Adrenal gland (tissue), 12 donors: ENCODE measurements around the gene SOX2. TPM values are rescaled to one million over a fixed set of nuclear protein-coding genes. Genes with fewer than 3 reads are reported as not detected.

Source experiments
- DNase-seq, 7 donors: peaks; one replicate each; pipeline ENCODE4 v3.0.0-alpha.2; 2019 to 2020
- H3K27ac ChIP-seq, 5 donors: fragments of 200-600 bp; sonication (generic) in 4 of 5; 1 replicate in 3 of 5; 2 replicates in 2 of 5; pipeline versions ENCODE4 v1.5.1 to v1.8.0; 2016 to 2020; ENCODE audit warnings: mild to moderate bottlenecking in 1 of 5
- H3K27me3 ChIP-seq: fragments of 200-600 bp; 2 replicates; pipeline ENCODE4 v1.8.0; 2021
- H3K36me3 ChIP-seq, 2 donors: fragments of 200-600 bp; replicated peaks in 1 of 2; 1 replicate in 1 of 2; 2 replicates in 1 of 2; pipeline versions ENCODE4 v1.5.1 to v1.8.0; 2018 to 2022
- H3K4me1 ChIP-seq, 2 donors: fragments of 200-600 bp; replicated peaks in 1 of 2; 1 replicate in 1 of 2; 2 replicates in 1 of 2; pipeline versions ENCODE4 v1.5.1 to v1.8.0; 2018 to 2021
- H3K4me3 ChIP-seq, 4 donors: fragments of 200-600 bp; sonication (generic) in 3 of 4; one replicate each; pipeline ENCODE4 v1.5.1; 2016 to 2018
- H3K9me3 ChIP-seq, 3 donors: fragments of 200-600 bp; sonication (generic) in 1 of 3; replicated peaks in 1 of 3; 1 replicate in 2 of 3; 2 replicates in 1 of 3; pipeline versions ENCODE4 v1.5.1 to v1.8.0; 2016 to 2021
- CTCF ChIP-seq, 6 experiments: fragments of 450-650 bp in 4 of 6; fragments of 200-600 bp in 2 of 6; sonication (generic) in 1 of 6; IDR thresholded peaks; 1 replicate in 5 of 6; 2 replicates in 1 of 6; pipeline versions ENCODE4 v1.5.1 to v1.8.0; 2016 to 2021; ENCODE audit warnings: antibody characterized with exemption in 6 of 6, mild to moderate bottlenecking in 2 of 6, moderate library complexity in 1 of 6
- POLR2A ChIP-seq, 2 donors: fragments of 450-650 bp; IDR thresholded peaks; one replicate each; pipeline ENCODE4 v1.6.1; 2017; ENCODE audit warnings: antibody characterized with exemption in 2 of 2, mild to moderate bottlenecking in 2 of 2, moderate library complexity in 1 of 2
- WGBS, 4 donors: extraction: QIAGEN DNeasy Blood & Tissue Kit in 2 of 4; methylation state at CpG; one replicate each; pipeline versions ENCODE4 v1.1.5 to v1.1.7; 2013 to 2017; 5-methylcytosine and 5-hydroxymethylcytosine counted together
- intact Hi-C, 2 donors: fragments of 100-400 bp; cut with DNase I; formaldehyde crosslinking; loops; one replicate each; pipeline versions ENCODE4 v1.14.1 to v1.15.0; 2022 to 2023
- polyA plus RNA-seq, 3 donors: library from polyadenylated mRNA; stranded (reverse); fragments of 200-250 nt in 2 of 3; fragments of 350-450 nt in 1 of 3; fragmentation: Illumina TruSeq in 1 of 3; extraction: RNeasy Lipid Tissue Mini Kit (QIAGEN cat#74804) in 1 of 3; gene quantifications; one replicate each; pipeline ENCODE4 v1.2.3, GENCODE V29; 2013 to 2014
- total RNA-seq, 9 donors: library from RNA; depleted of rRNA in 4 of 9; stranded (reverse); fragments of >200 nt in 4 of 9; fragments of 120-200 nt in 1 of 9; fragmentation: NEBNext Ultra II Directional in 1 of 9; extraction: Animal tissue kit (Norgen Biotek cat#: 25700) in 1 of 9; gene quantifications; one replicate each; pipeline versions ENCODE4 v1.1.0 to v1.2.4, GENCODE V29; 2013 to 2023
- donor health status: healthy with polysubstance abuse.
- donor health status: Bipolar disorder and iron deficiency.
- donor health status: DM: yes; HTN: yes; CAD: no.
- donor health status: DM: no; HTN: no; CAD: no.
- donor health status: DM: no; HTN: no; CAD: no.
- donor health status: DM: yes; HTN: yes; CAD: no.

The SOX2 gene
- total and polyA plus RNA-seq, 12 donors = 0.18 to 1.2 (median 0.54) TPM; not detected in 3

GRCh38 chr3:181741417-181741816 lies 29.7 kb downstream of the SOX2 start:
- WGBS, 4 donors = 30 to 48% (median 40%) methylated on average over 6 of the region's 6 CpGs
- H3K9me3 ChIP-seq = no peaks in the 10 kb centered on the region

DNA sequence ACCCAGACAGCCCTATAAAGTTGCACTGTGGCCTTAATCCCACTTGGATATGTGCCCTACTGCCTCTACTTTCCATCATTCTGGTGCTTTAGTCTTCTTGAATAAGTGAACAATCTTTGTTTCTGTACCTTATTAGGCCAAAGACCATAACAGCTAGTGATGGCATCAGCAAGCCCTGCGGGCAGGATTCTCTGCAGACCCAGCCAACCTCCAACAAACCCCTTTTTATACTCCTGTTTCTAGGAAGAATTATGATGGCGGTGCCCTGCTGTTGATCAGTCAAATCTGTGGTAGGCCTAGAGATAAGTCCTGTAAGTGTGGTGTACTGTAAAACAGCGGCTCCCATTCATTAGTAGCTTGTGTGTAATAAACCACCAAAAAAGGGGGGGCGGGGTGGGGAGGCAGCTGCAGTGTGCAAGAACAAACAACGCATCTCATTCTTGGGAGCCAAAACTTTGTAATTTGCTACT lies 40.5 kb downstream of the SOX2 start:
- no peak for TF ChIP-seq CTCF (IDR thresholded peaks at IDR 0.05)
- no peak for TF ChIP-seq POLR2A (IDR thresholded peaks at IDR 0.05)
- Histone ChIP-seq H3K4me1 (no peaks in the 10 kb centered on the region), H3K9me3 (no peaks in the 10 kb centered on the region), H3K27ac (no peak overlapping the region), H3K4me3 (no peak overlapping the region), H3K27me3 (peaks cover 15% of the 10 kb centered on the region), H3K36me3 (no peaks in the 10 kb centered on the region)
- DNase-seq = no peak
- WGBS, 4 donors = 70 to 78% (median 77%) methylated on average over 5 of the region's 5 CpGs
- intact Hi-C loops = no loop called here

More at GRCh38 chr3:181741417-181741816, 29.7 kb downstream of the SOX2 start:
- no peak for DNase-seq
- no peaks in the 10 kb centered on the region for H3K36me3 ChIP-seq
- H3K27me3 ChIP-seq = no peaks in the 10 kb centered on the region
- H3K27ac ChIP-seq = no peak overlapping the region
- intact Hi-C loops = no loop called here
- H3K4me3 ChIP-seq = no peak overlapping the region
- H3K4me1 ChIP-seq = no peaks in the 10 kb centered on the region
- TF ChIP-seq POLR2A (IDR thresholded peaks at IDR 0.05) = no peak
- no peak for TF ChIP-seq CTCF (IDR thresholded peaks at IDR 0.05)

GRCh38 chr3:181753391-181753790 lies 41.7 kb downstream of the SOX2 start:
- 69 to 86% (median 74%) methylated on average over 3 of the region's 3 CpGs for WGBS, 4 donors
- Histone ChIP-seq H3K27ac (no peak overlapping the region), H3K27me3 (peaks cover 15% of the 10 kb centered on the region), H3K4me1 (no peaks in the 10 kb centered on the region), H3K9me3 (no peaks in the 10 kb centered on the region), H3K4me3 (no peak overlapping the region), H3K36me3 (no peaks in the 10 kb centered on the region)
- TF ChIP-seq POLR2A (IDR thresholded peaks at IDR 0.05) (no peak), CTCF (IDR thresholded peaks at IDR 0.05) (no peak)
- DNase-seq = no peak
- intact Hi-C loops = no loop called here

DNA sequence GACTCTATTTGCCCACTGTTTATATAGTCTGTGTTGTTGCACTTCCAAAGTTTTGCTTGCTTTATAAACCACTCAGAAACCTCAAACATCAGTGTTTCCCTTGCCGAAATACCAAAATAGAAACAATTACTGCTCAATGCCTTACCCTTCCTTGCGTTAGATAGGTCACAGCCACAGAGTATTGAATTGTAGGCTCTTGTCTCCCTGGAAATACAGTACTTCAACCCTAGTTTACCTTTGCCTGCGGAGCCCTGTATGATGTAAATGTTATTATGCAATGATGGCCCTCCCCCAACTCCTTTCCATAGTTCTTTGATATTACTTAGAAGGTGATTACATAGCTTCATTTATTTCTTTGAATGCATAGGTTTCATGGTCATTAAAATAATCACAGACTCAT lies 44.2 kb downstream of the SOX2 start:
- intact Hi-C loops = no loop called here
- 51 to 55% (median 53%) methylated on average over 3 of the region's 3 CpGs for WGBS, 4 donors

More for the DNA sequence above, 44.2 kb downstream of the SOX2 start:
- no peaks in the 10 kb centered on the region for H3K9me3 ChIP-seq
- no peak for DNase-seq
- H3K4me3 ChIP-seq = no peak overlapping the region
- no peak overlapping the region for H3K27ac ChIP-seq
- H3K27me3 ChIP-seq = peaks cover 15% of the 10 kb centered on the region
- H3K4me1 ChIP-seq = no peaks in the 10 kb centered on the region
- TF ChIP-seq POLR2A (IDR thresholded peaks at IDR 0.05) (no peak), CTCF (IDR thresholded peaks at IDR 0.05) (no peak)
- H3K36me3 ChIP-seq = no peaks in the 10 kb centered on the region
